HepG2 (cell line): ENCODE results near the gene ZFP92. TPM values are rescaled to one million over a fixed set of nuclear protein-coding genes. Genes with fewer than 3 reads are reported as not detected.
A peak's percentile ranks its signal among the peaks of the same experiment; 100 is the strongest.

Experiments
- ATAC-seq: fragments of 200-7000 bp; cut with Tn5 transposase; 3 replicates; pipeline ENCODE4 v1.9.1; 2020; ENCODE audit warnings: mild to moderate bottlenecking, moderate library complexity
- BruUV-seq: library from RNA; stranded (reverse); fragments of 400-500 nt; replicated peaks from 2 replicates; lab custom pipeline; 2021; lab: Mats Ljungman, UMichigan
- CTCF ChIA-PET: fragments of 300-600 bp; formaldehyde crosslinking; extraction: SDS; loops from one replicate; lab custom pipeline; 2021; ENCODE audit warnings: low total read pairs, inconsistent platforms, low intra/inter-chr PET ratio; lab: Yijun Ruan, JAX
- POLR2A ChIA-PET: fragments of 350-600 bp; sonication (Branson Sonifier 250); formaldehyde crosslinking; loops from one replicate; lab custom pipeline; 2020; ENCODE audit warnings: antibody characterized with exemption, inconsistent platforms; lab: Yijun Ruan, JAX
- DNase-seq: peaks from one replicate; pipeline ENCODE4 v3.0.0-alpha.2; 2015; ENCODE audit warnings: low spot score
- FAIRE-seq: peaks from 3 replicates; lab custom pipeline; 2011; peaks lifted over from hg19 to GRCh38; lab: Jason Lieb, UNC
- H2AFZ ChIP-seq: one replicate; pipeline ENCODE4 v1.6.1; 2011; ENCODE audit warnings: low read length, inconsistent platforms
- H3K27ac ChIP-seq: fragments of 300-600 bp; 3 replicates; pipeline ENCODE4 v1.8.0; 2011; ENCODE audit warnings: mixed run types, mild to moderate bottlenecking, mixed read lengths, low read length, inconsistent platforms; ENCODE audit not compliant: insufficient read depth; ENCODE audit errors: extremely low read length
- H3K27me3 ChIP-seq, 2 experiments: fragments of 200-600 bp in 1 of 2; 2 replicates in 1 of 2; 3 replicates in 1 of 2; pipeline versions ENCODE4 v1.6.0 to v1.8.0; 2011; ENCODE audit warnings: low read length in 2 of 2, mild to moderate bottlenecking in 2 of 2, moderate library complexity in 2 of 2, inconsistent platforms in 1 of 2; ENCODE audit not compliant: insufficient read depth in 2 of 2, control insufficient read depth in 1 of 2
- H3K36me3 ChIP-seq, 2 experiments: fragments of 200-600 bp in 1 of 2; replicated peaks in 1 of 2; 2 replicates in 1 of 2; 3 replicates in 1 of 2; pipeline versions ENCODE4 v1.5.1 to v1.8.0; 2011; ENCODE audit warnings: low read length in 2 of 2, inconsistent platforms in 1 of 2; ENCODE audit not compliant: insufficient read depth in 2 of 2, control insufficient read depth in 1 of 2
- H3K4me1 ChIP-seq: 2 replicates; pipeline ENCODE4 v1.5.1; 2012; ENCODE audit warnings: low read length, inconsistent platforms; ENCODE audit not compliant: insufficient read depth
- H3K4me2 ChIP-seq: 2 replicates; pipeline ENCODE4 v1.6.0; 2011; ENCODE audit warnings: low read depth, low read length, inconsistent platforms
- H3K4me3 ChIP-seq, 3 experiments: fragments of 200-600 bp in 1 of 3; sonication (generic), shearing (Covaris generic) in 1 of 3; replicated peaks in 1 of 3; 2 replicates each; pipeline ENCODE4 v1.5.1; 2011 to 2016; ENCODE audit warnings: low read length in 3 of 3, inconsistent platforms in 2 of 3, low read depth in 2 of 3, mild to moderate bottlenecking in 2 of 3, control low read depth in 1 of 3, mixed read lengths in 1 of 3; ENCODE audit not compliant: insufficient read depth in 1 of 3
- H3K79me2 ChIP-seq: one replicate; pipeline ENCODE4 v1.6.1; 2011; ENCODE audit warnings: low read length, inconsistent platforms; ENCODE audit not compliant: insufficient read depth
- H3K9ac ChIP-seq: 2 replicates; pipeline ENCODE4 v1.6.0; 2011; ENCODE audit warnings: mild to moderate bottlenecking, low read depth, low read length, inconsistent platforms; ENCODE audit not compliant: insufficient read depth
- H3K9me3 ChIP-seq: 2 replicates; pipeline ENCODE4 v1.5.1; 2012; ENCODE audit warnings: mild to moderate bottlenecking, low read length
- H4K20me1 ChIP-seq: 2 replicates; pipeline ENCODE4 v1.6.0; 2011; ENCODE audit warnings: inconsistent platforms, mild to moderate bottlenecking, low read length, moderate library complexity; ENCODE audit not compliant: insufficient read depth
- AGO1 ChIP-seq: fragments of 200-400 bp; formaldehyde crosslinking; IDR thresholded peaks from 2 replicates; pipeline ENCODE4 v1.6.1; 2017; ENCODE audit warnings: mild to moderate bottlenecking, low read depth, low read length, moderate library complexity; ENCODE audit not compliant: poor library complexity, severe bottlenecking
- HNF4A ChIP-seq: sonication (generic); formaldehyde crosslinking; IDR thresholded peaks from 2 replicates; pipeline ENCODE4 v1.4.0; 2020; ENCODE audit warnings: missing genetic modification reagents
- KDM1A ChIP-seq: IDR thresholded peaks from 2 replicates; pipeline ENCODE4 v1.6.1; 2016; ENCODE audit warnings: missing compliant biosample characterization
- MAF1 ChIP-seq: sonication (generic); formaldehyde crosslinking; IDR thresholded peaks from 2 replicates; pipeline ENCODE4 v1.5.0; 2020; ENCODE audit warnings: missing genetic modification reagents, borderline replicate concordance
- MNT ChIP-seq: fragments of 450-650 bp; IDR thresholded peaks from 2 replicates; pipeline ENCODE4 v1.6.1; 2016
- RBAK ChIP-seq: sonication (generic); formaldehyde crosslinking; IDR thresholded peaks from 2 replicates; pipeline ENCODE4 v1.5.1; 2020; ENCODE audit warnings: mild to moderate bottlenecking, missing genetic modification reagents
- SALL2 ChIP-seq: sonication (generic); formaldehyde crosslinking; IDR thresholded peaks from 2 replicates; pipeline ENCODE4 v1.8.1; 2023; ENCODE audit warnings: mild to moderate bottlenecking, missing genetic modification reagents, inconsistent platforms
- SETDB1 ChIP-seq: sonication (generic); formaldehyde crosslinking; IDR thresholded peaks from 2 replicates; pipeline ENCODE4 v1.5.1; 2020; ENCODE audit warnings: missing genetic modification reagents, mild to moderate bottlenecking, borderline replicate concordance
- SP140L ChIP-seq: sonication (generic); formaldehyde crosslinking; IDR thresholded peaks from 2 replicates; pipeline ENCODE4 v1.4.0; 2020; ENCODE audit warnings: missing genetic modification reagents, borderline replicate concordance
- TRIM22 ChIP-seq: fragments of 450-650 bp; IDR thresholded peaks from 2 replicates; pipeline ENCODE4 v1.6.1; 2017
- WGBS: methylation state at CpG from one replicate; pipeline ENCODE4 v1.1.6; 2017; ENCODE audit warnings: low lambda C conversion rate; 5-methylcytosine and 5-hydroxymethylcytosine counted together
- in situ Hi-C: cut with HindIII; loops from 2 replicates; pipeline ENCODE4 v1.10.0; 2017; ENCODE audit warnings: low pct_unique_long_range_greater_than_20kb; ENCODE audit not compliant: extremely low pct_ligation_motif_present
- intact Hi-C: fragments of 100-400 bp; cut with micrococcal nuclease; formaldehyde crosslinking; loops from one replicate; pipeline ENCODE4 v1.10.0; 2022; ENCODE audit not compliant: unreplicated experiment
- polyA plus RNA-seq, 8 experiments: library from polyadenylated mRNA; depleted of rRNA in 3 of 8; stranded (reverse) in 7 of 8; unstranded in 1 of 8; fragments of >200 nt; fragmentation: Illumina TruSeq in 4 of 8; extraction: Trizol in 4 of 8; gene quantifications; 2 replicates each; pipeline versions ENCODE4 v1.2.1 to v1.2.3, GENCODE V29; 2011 to 2016; ENCODE audit warnings: low read depth in 4 of 8, missing spikeins in 1 of 8, mixed read lengths in 1 of 8; ENCODE audit not compliant: insufficient read depth in 1 of 8
- total RNA-seq, 5 experiments: library from RNA; depleted of rRNA; stranded (reverse); fragments of >200 nt; fragmentation: Illumina TruSeq; extraction: Trizol; gene quantifications; 2 replicates each; pipeline ENCODE4 v1.2.3, GENCODE V29; 2016; ENCODE audit warnings: low read depth in 1 of 5

Gene ZFP92
- total and polyA plus RNA-seq, 2 of the 13 experiments (the other 11 are each of a cell fraction or from before 2014, with no cell fraction given), result 0.02 TPM; not detected in 1

GRCh38 chrX:153443476-153444332, 32.4 kb downstream of the ZFP92 start:
- ATAC-seq (peak; percentile 18; the same call in 2 of the 3 replicates), DNase-seq (no peak), FAIRE-seq (no peak)
- BruUV-seq, result no TSS peak
- ChIA-PET POLR2A (no interaction called here), CTCF (no interaction called here)
- Histone ChIP-seq H3K4me1 (no peaks in the 10 kb centered on the region), H3K4me3 (no peak overlapping the region), H3K27me3 (no peaks in the 10 kb centered on the region; a peak in 1 of 5 replicates), H3K9me3 (no peaks in the 10 kb centered on the region), H3K4me2 (no peak overlapping the region), H3K79me2 (no peaks in the 10 kb centered on the region), H3K27ac (no peak overlapping the region), H3K9ac (no peak overlapping the region), H4K20me1 (no peaks in the 10 kb centered on the region), H2AFZ (no peak overlapping the region), H3K36me3 (no peaks in the 10 kb centered on the region)
- TF ChIP-seq KDM1A (CRISPR knock-in tag), result no peak
- in situ Hi-C loops, result no loop called here
- intact Hi-C loops, result no loop called here
- 67% methylated on average over 10 of the region's 25 CpGs for WGBS

- H2AFZ ChIP-seq, result no peak overlapping the region
- no peaks in the 10 kb centered on the region for H3K9me3 ChIP-seq
- no peaks in the 10 kb centered on the region for H3K36me3 ChIP-seq
- no peaks in the 10 kb centered on the region for H4K20me1 ChIP-seq
- ChIA-PET CTCF (no interaction called here), POLR2A (no interaction called here)
- no peak overlapping the region for H3K4me2 ChIP-seq
- BruUV-seq, result no TSS peak
- FAIRE-seq (no peak), ATAC-seq (no peak), DNase-seq (no peak)
- H3K79me2 ChIP-seq, result no peaks in the 10 kb centered on the region
- H3K9ac ChIP-seq, result no peak overlapping the region
- intact Hi-C loops (no loop called here), in situ Hi-C loops (no loop called here)
- no peak overlapping the region for H3K4me3 ChIP-seq
- H3K4me1 ChIP-seq, result no peaks in the 10 kb centered on the region
- H3K27ac ChIP-seq, result no peak overlapping the region
- H3K27me3 ChIP-seq, result no peaks in the 10 kb centered on the region; a peak in 1 of 5 replicates
- no CpG with 5 or more reads among the region's 37 CpGs for WGBS
- TF ChIP-seq MNT (no peak), HNF4A (CRISPR knock-in tag) (no peak), AGO1 (no peak), SALL2 (no peak), SP140L (no peak), MAF1 (CRISPR knock-in tag) (no peak), SETDB1 (no peak), TRIM22 (no peak), RBAK (CRISPR knock-in tag) (no peak)
These were observed 33.2 kb downstream of the ZFP92 start for GRCh38 chrX:153444333-153445011.
